Brain pericyte (primary cell): Measurements from ENCODE around the gene DHDDS.
"Not testable (repeated sequence)": the region's sequence is repeated elsewhere in the genome, so short reads cannot be mapped to it uniquely, and the experiment has no call there.

Experiments used
- DNase-seq: peaks from one replicate; pipeline ENCODE4 v3.0.0-alpha.2; 2012; ENCODE audit warnings: low read depth, low spot score

DHDDS gene

DNA sequence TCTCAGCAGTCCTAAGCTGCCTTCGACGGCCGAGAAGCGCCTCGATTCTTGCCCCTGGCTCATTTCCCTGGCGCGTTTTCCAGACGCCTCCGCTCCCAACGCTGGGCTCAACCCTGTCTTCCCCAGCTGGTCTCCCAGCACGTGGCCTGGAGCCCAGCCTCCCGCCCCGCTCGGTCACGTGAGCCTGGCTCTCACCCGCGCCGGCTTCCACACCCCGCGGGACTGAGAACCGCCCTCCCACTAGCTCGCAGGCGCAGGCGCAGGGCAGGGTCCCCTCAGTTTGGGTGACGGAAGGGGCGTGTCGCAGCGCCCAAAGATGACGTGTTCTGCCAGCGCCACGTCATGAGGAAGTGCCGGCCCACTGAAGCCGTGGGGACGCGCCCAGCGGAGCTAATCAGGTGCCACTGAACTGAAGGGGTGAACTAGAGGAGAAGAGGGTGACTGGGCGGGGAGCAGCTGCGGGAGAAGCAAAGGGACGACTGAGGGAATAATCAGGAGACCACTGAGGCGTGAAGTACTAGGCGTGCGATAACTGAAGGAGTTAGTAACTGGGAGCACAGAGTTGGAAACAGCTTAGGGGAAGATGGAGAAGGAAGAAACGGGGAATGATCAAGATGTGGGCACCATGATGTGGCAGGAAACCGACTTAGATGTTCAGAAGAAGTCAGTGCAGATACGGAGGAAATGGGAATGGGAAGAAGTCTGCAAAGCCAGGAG is at the start of gene DHDDS:
TSS of gene DHDDS (plus strand) at position 343 of the 717 bp plus-strand sequence. CDS start 625 bp downstream, outside the sequence.
- peak; percentile 97 for DNase-seq

- no peak for DNase-seq
Measured at GRCh38 chr1:26384076-26384475, 48.0 kb upstream of the DHDDS start.

DNA sequence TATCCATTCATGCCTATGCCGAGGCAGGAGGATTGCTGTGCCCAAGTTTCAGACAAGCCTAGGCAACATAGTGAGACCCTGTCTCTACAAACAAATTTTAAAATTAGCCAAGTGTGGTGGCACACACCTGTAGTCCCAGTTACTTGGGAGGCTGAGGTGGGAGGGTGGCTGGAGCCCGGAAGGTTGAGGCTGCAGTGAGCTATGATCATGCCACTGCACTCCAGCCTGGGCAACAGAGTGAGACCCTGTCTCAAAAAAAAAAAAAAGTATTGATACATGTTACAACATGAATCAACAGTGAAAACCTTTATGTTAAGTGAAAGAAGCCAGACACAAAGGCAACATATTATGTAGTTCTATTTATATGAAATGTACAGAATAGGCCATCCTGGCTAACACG is 47.1 kb upstream of the DHDDS start:
- not testable (repeated sequence) for DNase-seq

DNA sequence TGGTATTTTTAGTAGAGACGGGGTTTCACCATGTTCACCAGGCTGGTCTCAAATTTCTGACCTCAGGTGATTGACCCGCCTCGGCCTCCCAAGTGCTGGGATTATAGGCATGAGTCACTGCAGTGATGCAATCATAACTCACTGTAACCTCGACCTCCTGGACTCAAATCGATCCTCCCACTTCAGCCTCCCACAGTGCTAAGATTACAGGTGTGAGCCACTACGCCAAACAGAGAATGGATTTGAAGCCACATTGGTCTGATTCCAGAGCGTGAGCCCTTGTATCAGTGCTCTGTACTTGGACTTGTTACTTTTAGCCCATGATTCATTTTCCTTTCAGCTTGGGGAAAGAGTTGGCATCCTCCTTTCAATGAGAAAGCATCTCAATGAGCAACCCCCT is 44.7 kb upstream of the DHDDS start:
- DNase-seq, result no peak

DNA sequence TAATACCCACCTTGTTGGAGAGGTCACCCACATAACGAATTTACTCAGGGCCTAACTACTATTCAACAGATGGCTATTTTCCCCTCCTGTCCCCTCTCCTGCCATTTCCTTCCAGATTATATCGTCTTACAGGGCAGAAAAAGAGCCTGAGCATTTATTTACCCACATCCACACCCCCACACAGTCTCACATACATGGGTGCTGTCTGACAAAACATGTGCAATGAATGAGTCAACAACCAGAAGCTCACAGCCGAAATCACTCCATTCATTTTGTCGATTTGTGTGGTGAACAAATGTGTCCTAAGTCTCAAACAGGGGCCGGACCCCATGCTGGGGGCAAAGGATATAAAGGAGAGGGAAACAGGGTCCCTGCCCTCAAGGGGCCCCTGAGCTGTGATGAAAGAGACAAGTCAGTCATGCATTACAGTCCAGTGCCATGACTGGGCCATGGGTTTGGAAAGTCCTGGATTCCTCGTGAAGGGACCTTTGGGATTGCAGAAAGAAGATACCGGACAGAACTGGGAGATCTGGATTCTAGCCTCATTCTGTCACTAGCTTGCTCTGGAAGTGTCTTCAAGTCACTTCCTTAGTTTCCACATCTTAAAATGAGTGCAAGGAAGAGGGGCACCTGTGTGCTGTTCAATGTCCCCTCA is 43.2 kb upstream of the DHDDS start:
- no peak for DNase-seq

DNA sequence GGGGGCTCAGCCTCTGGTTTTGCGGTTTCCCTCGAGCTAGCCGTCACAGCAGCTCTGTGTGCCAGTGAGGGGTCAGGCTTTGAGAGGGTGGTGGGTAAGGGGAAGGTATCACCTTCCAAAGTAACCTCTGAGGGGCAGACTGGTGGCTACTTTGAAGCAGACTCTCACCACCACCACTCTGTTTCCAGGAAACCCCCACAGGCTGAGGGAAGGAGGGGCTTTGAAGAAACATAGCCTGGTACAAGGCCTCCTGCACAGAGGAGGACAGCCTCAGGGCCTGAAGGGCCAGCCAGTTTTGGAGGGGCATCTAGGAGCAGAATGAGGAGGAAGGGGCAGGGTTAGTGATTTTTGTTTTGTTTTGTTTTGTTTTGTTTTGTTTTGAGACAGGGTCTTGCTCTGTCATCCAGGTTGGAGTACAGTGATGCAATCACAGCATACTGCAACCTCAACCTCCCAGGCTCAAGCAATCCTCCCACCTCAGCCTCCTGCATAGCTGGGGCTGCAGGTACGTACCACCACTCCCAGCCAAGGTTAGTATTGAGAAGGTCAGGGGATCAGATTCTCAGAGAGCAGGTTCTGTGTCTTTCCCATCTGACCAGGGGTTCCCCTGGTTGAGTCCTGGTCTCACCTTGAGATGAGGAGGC is 42.4 kb upstream of the DHDDS start:
- no peak for DNase-seq

DNA sequence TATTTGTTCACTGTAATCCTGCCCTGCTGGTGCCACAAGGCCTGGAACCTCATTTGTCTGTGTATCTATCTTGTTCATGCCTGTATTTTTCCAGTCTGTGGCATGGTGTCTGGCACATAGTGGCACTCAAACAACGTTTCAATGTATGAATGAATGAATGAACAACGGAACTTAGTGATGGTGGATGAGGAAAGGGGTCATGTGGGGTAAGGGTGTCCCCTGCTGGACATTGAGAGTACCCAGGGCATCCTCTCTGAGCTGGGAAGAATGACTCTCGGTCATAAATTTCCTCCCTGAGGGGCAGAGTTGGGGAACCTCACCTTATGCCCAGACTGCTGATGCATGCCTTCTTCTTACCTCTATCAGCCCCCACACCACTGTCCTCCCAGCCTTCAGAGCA is 40.7 kb upstream of the DHDDS start:
- no peak for DNase-seq

DNA sequence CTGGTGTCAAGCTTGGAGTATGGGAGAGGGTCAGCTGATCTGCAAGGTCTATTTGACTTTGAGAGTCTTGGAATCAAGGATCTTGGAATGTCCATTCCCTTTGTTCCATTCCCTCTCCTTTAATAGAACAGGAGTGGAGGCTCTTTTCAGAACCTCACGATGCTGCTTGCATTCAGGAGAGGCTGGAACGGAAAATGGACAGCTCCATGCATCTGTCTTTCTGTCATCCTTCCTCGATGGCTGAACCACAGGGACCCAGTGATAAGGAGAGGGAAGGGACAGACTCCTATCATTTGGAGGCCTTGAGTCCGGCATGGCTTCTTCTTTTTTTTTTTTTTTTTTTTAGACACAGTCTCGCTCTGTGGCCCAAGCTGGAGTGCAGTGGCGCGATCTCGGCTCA is 36.4 kb upstream of the DHDDS start:
- no peak for DNase-seq

- DNase-seq, result no peak
Measured at GRCh38 chr1:26399034-26399433, 33.1 kb upstream of the DHDDS start.

DNA sequence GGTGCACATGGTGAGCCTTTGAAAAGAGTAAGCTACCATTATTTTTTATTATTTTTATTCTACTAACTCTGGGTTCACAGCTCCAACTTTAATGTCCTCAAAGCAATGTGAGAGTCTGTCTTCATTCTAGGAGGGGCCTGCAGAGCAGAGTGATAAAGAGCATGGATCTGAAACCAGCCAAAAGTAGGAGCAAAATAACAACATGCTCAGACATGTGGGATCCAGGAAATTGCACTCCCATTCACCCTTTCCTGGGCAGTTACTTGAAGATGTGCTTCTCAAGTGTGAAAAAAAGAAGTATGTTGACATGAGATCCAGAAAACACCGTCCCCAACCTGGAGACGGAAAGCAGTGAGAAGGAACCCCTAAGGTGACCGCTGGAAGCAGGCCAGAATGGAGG is 30.2 kb upstream of the DHDDS start:
- DNase-seq, result no peak

DNA sequence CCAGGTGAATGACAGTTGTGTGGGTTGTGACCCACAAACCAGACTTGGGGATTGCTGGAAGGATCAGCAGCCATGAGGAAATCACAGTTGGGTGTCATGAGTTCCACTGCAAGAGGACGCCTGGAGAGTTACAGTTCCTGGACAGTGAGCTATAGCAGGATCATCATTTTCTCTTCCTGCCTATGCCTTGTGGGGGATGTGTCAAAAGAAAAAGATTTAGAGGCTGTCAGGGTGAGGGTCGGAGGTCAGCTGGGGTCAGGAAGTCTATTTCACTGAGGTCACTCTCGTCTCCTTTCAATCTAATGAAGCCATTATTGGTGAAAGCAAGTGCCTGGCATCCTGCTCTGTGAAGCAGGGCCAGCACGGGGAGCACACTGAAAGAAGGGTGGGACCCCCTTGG is 28.5 kb upstream of the DHDDS start:
- no peak for DNase-seq

GRCh38 chr1:26404641-26405040 is 27.5 kb upstream of the DHDDS start:
- no peak for DNase-seq

GRCh38 chr1:26405281-26405915 is 26.7 kb upstream of the DHDDS start:
- DNase-seq, result no peak

GRCh38 chr1:26408604-26409003 is 23.5 kb upstream of the DHDDS start:
- peak; percentile 58 for DNase-seq

- no peak for DNase-seq
Measured at GRCh38 chr1:26409191-26409807, 22.8 kb upstream of the DHDDS start.

DNA sequence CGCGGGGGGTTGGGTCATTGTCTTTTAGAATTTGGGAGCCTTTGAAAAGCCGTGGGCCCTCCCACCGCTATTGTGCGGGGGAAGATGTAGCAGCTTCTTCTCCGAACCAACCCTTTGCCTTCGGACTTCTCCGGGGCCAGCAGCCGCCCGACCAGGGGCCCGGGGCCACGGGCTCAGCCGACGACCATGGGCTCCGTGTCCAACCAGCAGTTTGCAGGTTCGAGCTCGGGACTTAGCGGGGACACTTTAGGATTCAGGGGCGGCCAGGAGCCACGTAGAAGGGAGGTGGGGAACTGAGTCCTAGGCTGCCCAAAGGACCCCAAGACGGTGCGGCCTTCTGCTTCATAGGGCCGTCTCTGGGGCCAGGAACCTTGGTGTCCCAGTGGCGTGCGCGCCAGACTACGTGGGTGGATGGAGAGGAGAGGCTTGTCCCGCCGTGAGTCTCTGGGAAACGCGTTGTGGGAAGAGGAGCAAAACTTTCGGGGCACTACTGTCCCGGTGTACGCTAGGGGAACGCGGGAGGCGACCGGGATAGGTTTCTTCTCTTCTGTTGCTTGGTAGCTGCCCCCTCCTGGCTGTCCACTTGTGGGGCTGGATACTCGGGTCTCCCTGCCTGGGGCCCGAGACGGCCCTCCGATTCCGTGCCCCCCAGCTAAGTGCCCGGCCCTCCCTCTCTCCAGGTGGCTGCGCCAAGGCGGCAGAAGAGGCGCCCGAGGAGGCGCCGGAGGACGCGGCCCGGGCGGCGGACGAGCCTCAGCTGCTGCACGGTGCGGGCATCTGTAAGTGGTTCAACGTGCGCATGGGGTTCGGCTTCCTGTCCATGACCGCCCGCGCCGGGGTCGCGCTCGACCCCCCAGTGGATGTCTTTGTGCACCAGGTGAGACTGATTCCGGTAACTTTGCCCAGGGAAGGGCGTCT is 21.2 kb upstream of the DHDDS start, which contains the start of gene LIN28A:
TSS of gene LIN28A (plus strand) at position 112 of the 918 bp plus-strand sequence. CDS start at position 187, 75 bp downstream.
- no peak for DNase-seq

DNA sequence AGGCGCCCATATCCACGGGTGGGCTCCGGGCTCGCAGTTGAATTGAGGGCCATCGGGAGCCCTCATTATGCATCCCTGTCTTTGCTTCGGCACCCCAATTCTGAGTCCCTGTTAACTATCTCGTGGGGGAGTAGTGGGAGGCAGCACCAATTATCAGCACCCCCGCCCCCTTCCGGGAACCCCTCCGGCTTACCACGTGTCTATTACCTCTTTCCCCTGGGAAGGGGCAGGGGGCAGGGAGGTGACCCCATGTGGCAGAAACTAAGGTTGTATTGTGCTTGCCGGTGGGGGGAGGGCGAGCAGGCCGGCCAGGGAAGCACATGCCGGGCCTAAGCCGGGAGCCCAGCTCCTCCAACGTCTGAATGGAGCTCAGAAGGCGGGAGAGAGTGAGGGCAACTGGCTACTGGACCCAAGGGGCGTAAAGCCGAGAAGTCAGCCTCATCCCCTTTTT is 20.5 kb upstream of the DHDDS start:
- DNase-seq, result no peak

- DNase-seq, result no peak
Measured at GRCh38 chr1:26412180-26412840, 19.8 kb upstream of the DHDDS start.

GRCh38 chr1:26413031-26413430 is 19.1 kb upstream of the DHDDS start:
- DNase-seq, result no peak

DNA sequence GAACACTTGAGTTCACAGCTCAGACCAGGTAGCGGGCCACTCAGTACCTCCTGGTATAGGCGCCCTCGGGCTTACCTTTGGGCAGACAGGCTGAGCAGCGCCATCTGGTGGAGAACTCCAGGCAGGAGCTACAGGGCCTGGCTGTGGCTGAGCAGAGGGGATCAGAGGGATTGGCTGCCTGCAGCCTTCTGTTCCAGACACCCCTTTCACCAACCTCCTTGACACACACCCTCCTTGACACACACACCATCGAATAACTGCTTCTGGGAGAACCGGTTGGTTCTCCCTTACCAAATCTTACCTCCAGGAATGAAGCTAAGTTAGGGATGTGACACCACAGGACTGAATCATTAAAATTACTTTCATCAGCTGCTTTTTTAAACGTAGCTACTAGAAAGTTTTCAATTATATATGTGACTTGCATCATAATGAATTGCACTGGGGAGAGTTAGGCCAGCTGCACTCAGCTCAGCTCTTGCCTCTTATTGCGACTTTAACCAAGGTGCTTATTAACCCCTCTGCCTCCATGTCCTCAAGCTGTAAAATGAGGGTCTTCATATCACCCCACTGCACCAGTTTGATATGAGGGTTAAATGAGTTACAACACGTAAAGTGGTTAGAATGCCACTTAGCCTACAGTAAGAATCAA is 14.9 kb upstream of the DHDDS start:
- DNase-seq, result no peak
